ENCODE results near the gene RBBP8NL. TPM values are rescaled to one million over a fixed set of nuclear protein-coding genes. Genes with fewer than 3 reads are reported as not detected.

RBBP8NL gene
- total RNA-seq, 1 donor from 2014 or later: not detected

GRCh38 chr20:62457098-62457497 lies 29.8 kb upstream of the RBBP8NL start:
- Mint-ChIP-seq H3K9me3 (ENCODE audit: unreplicated experiment) (no peaks in the 10 kb centered on the region), H3K27me3 (ENCODE audit: unreplicated experiment) (no peaks in the 10 kb centered on the region), H3K4me1 (ENCODE audit: unreplicated experiment) (no peaks in the 10 kb centered on the region), H3K27ac (ENCODE audit: unreplicated experiment) (no peak overlapping the region), H3K36me3 (ENCODE audit: unreplicated experiment) (no peaks in the 10 kb centered on the region), H3K4me3 (ENCODE audit: unreplicated experiment) (no peak overlapping the region)
- no peak for TF ChIP-seq CTCF (IDR thresholded peaks at IDR 0.05)
- no peak for DNase-seq (ENCODE audit: extremely low spot score, unreplicated experiment)

DNA sequence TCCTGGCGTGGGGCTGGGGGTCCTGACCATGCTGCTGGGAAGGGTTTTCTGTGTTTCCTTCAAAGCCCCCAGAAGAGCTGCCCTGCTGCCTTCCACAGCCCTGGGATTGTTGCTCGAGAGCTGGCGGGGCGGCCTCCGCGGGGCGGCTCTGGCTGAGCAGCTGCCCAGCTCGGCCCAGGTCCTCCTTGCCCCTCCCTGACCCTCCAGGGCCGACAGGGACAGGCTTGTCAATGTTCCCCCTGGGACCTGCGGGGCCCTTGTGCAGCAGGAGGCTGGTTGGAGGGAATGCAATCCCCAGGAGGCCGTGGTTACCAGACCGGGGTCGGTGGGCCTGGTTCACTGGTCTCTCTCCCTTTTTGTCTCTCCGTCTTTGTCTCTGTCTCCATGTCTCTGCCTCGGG lies 28.6 kb upstream of the RBBP8NL start:
- no peak for TF ChIP-seq CTCF (IDR thresholded peaks at IDR 0.05)
- DNase-seq (ENCODE audit: extremely low spot score, unreplicated experiment): no peak
- Mint-ChIP-seq H3K36me3 (ENCODE audit: unreplicated experiment) (no peaks in the 10 kb centered on the region), H3K27me3 (ENCODE audit: unreplicated experiment) (no peaks in the 10 kb centered on the region), H3K27ac (ENCODE audit: unreplicated experiment) (no peak overlapping the region), H3K4me1 (ENCODE audit: unreplicated experiment) (no peaks in the 10 kb centered on the region), H3K4me3 (ENCODE audit: unreplicated experiment) (no peak overlapping the region), H3K9me3 (ENCODE audit: unreplicated experiment) (no peaks in the 10 kb centered on the region)

GRCh38 chr20:62454904-62455636 lies 27.7 kb upstream of the RBBP8NL start:
- H3K4me1 Mint-ChIP-seq (ENCODE audit: unreplicated experiment): no peaks in the 10 kb centered on the region
- H3K36me3 Mint-ChIP-seq (ENCODE audit: unreplicated experiment): no peaks in the 10 kb centered on the region
- no peak overlapping the region for H3K27ac Mint-ChIP-seq (ENCODE audit: unreplicated experiment)
- H3K9me3 Mint-ChIP-seq (ENCODE audit: unreplicated experiment): no peaks in the 10 kb centered on the region
- TF ChIP-seq CTCF (IDR thresholded peaks at IDR 0.05): no peak
- DNase-seq (ENCODE audit: extremely low spot score, unreplicated experiment): no peak
- H3K4me3 Mint-ChIP-seq (ENCODE audit: unreplicated experiment): no peak overlapping the region
- no peaks in the 10 kb centered on the region for H3K27me3 Mint-ChIP-seq (ENCODE audit: unreplicated experiment)

GRCh38 chr20:62453186-62453808 lies 26.0 kb upstream of the RBBP8NL start:
- Mint-ChIP-seq H3K27me3 (ENCODE audit: unreplicated experiment) (peaks cover 5% of the 10 kb centered on the region), H3K4me3 (ENCODE audit: unreplicated experiment) (no peak overlapping the region), H3K36me3 (ENCODE audit: unreplicated experiment) (no peaks in the 10 kb centered on the region), H3K27ac (ENCODE audit: unreplicated experiment) (no peak overlapping the region), H3K4me1 (ENCODE audit: unreplicated experiment) (no peaks in the 10 kb centered on the region), H3K9me3 (ENCODE audit: unreplicated experiment) (no peaks in the 10 kb centered on the region)
- no peak for TF ChIP-seq CTCF (IDR thresholded peaks at IDR 0.05)
- DNase-seq (ENCODE audit: extremely low spot score, unreplicated experiment): no peak

- Mint-ChIP-seq H3K27ac (ENCODE audit: unreplicated experiment) (no peak overlapping the region), H3K4me3 (ENCODE audit: unreplicated experiment) (no peak overlapping the region), H3K4me1 (ENCODE audit: unreplicated experiment) (no peaks in the 10 kb centered on the region), H3K27me3 (ENCODE audit: unreplicated experiment) (peaks cover 5% of the 10 kb centered on the region), H3K9me3 (ENCODE audit: unreplicated experiment) (no peaks in the 10 kb centered on the region), H3K36me3 (ENCODE audit: unreplicated experiment) (no peaks in the 10 kb centered on the region)
- no peak for DNase-seq (ENCODE audit: extremely low spot score, unreplicated experiment)
- TF ChIP-seq CTCF (IDR thresholded peaks at IDR 0.05): no peak
Observed at GRCh38 chr20:62452475-62453095, 25.2 kb upstream of the RBBP8NL start.
